Sciatic nerve (tissue), 2 donors: ENCODE data around the gene PURB. TPM values are rescaled to one million over a fixed set of nuclear protein-coding genes. Genes with fewer than 3 reads are reported as not detected.
A peak's percentile ranks its signal among the peaks of the same experiment; 100 is the strongest.
"Not testable (repeated sequence)": the region's sequence is repeated elsewhere in the genome, so short reads cannot be mapped to it uniquely, and the experiment has no call there.

ENCODE experiments used
- ATAC-seq: fragments of 200-7000 bp; cut with Tn5 transposase; one replicate; pipeline ENCODE4 v1.9.1; 2020; ENCODE audit warnings: mild to moderate bottlenecking, moderate library complexity
- DNase-seq: peaks from one replicate; pipeline ENCODE4 v3.0.0-alpha.2; 2020; ENCODE audit warnings: low spot score
- intact Hi-C: fragments of 100-400 bp; cut with DNase I; formaldehyde crosslinking; loops from one replicate; pipeline ENCODE4 v1.14.2; 2022
- total RNA-seq: library from RNA; stranded (reverse); fragmentation: NEBNext Ultra II Directional; extraction: Animal tissue kit (Norgen Biotek cat#: 25700); gene quantifications from one replicate; pipeline ENCODE4 v1.2.1, GENCODE V29; 2021
- donor health status: DM: no; HTN: no; CAD: no.
- donor health status: DM: no; HTN: no; CAD: no.

Gene PURB
- 27.6 TPM for total RNA-seq

GRCh38 chr7:44885394-44886317, at the start of gene PURB:
TSS of gene PURB (minus strand) at chr7:44885530. CDS start at chr7:44885348, 182 bp downstream.
- DNase-seq (peak; percentile 98), ATAC-seq (peak; percentile 99)
- intact Hi-C loops: no loop called here

- intact Hi-C loops: no loop called here
- DNase-seq (no peak), ATAC-seq (no peak)
Observed at GRCh38 chr7:44935016-44935415, 49.7 kb upstream of the PURB start.

- ATAC-seq, intact Hi-C loops, DNase-seq: not testable (repeated sequence)
Observed at GRCh38 chr7:44934510-44934909, 49.2 kb upstream of the PURB start.

GRCh38 chr7:44930921-44931320, 45.6 kb upstream of the PURB start:
- ATAC-seq: no peak
- no peak for DNase-seq
- intact Hi-C loops: no loop called here

- no peak for DNase-seq
- intact Hi-C loops: no loop called here
- ATAC-seq: no peak
Observed at GRCh38 chr7:44922351-44922694, 37.0 kb upstream of the PURB start.

GRCh38 chr7:44921607-44922350, 36.4 kb upstream of the PURB start:
- intact Hi-C loops: no loop called here
- ATAC-seq (peak; percentile 93), DNase-seq (peak; percentile 96)

GRCh38 chr7:44920119-44920518, 34.8 kb upstream of the PURB start:
- DNase-seq: no peak
- no peak for ATAC-seq
- intact Hi-C loops: no loop called here

GRCh38 chr7:44918029-44918428, 32.7 kb upstream of the PURB start:
- ATAC-seq (no peak), DNase-seq (no peak)
- intact Hi-C loops: no loop called here

- DNase-seq (no peak), ATAC-seq (no peak)
- intact Hi-C loops: no loop called here
Observed at GRCh38 chr7:44917465-44917864, 32.1 kb upstream of the PURB start.

GRCh38 chr7:44914992-44915607, 29.8 kb upstream of the PURB start:
- ATAC-seq (no peak), DNase-seq (no peak)
- intact Hi-C loops: no loop called here

GRCh38 chr7:44912775-44913347, 27.5 kb upstream of the PURB start:
- DNase-seq (no peak), ATAC-seq (no peak)
- intact Hi-C loops: no loop called here

- intact Hi-C loops: no loop called here
- peak; percentile 60 for DNase-seq
- ATAC-seq: peak; percentile 65
Observed at GRCh38 chr7:44911911-44912310, 26.6 kb upstream of the PURB start.

GRCh38 chr7:44909596-44910389, 24.5 kb upstream of the PURB start:
- ATAC-seq (no peak), DNase-seq (no peak)
- intact Hi-C loops: no loop called here

- DNase-seq (no peak), ATAC-seq (no peak)
- intact Hi-C loops: no loop called here
Observed at GRCh38 chr7:44906965-44907364, 21.6 kb upstream of the PURB start.

- ATAC-seq: no peak
- intact Hi-C loops: no loop called here
- no peak for DNase-seq
Observed at GRCh38 chr7:44905002-44905635, 19.8 kb upstream of the PURB start.

- intact Hi-C loops: no loop called here
- DNase-seq (no peak), ATAC-seq (no peak)
Observed at GRCh38 chr7:44899443-44899842, 14.1 kb upstream of the PURB start.

- intact Hi-C loops: no loop called here
- ATAC-seq: no peak
- no peak for DNase-seq
Observed at GRCh38 chr7:44898039-44898438, 12.7 kb upstream of the PURB start.

GRCh38 chr7:44897309-44897708, 12.0 kb upstream of the PURB start:
- ATAC-seq (no peak), DNase-seq (no peak)
- intact Hi-C loops: no loop called here
